DND-41 (cell line): ENCODE results near the gene EFHD1.

ENCODE experiments used
- EZH2 ChIP-seq: IDR thresholded peaks from 3 replicates; pipeline ENCODE4 v1.6.1; 2012; ENCODE audit warnings: borderline replicate concordance, low read depth, mild to moderate bottlenecking, moderate library complexity, low read length, inconsistent platforms; ENCODE audit not compliant: severe bottlenecking
- TF ChIP-seq, protein P1 (sequence below): IDR thresholded peaks from 2 replicates; pipeline ENCODE4 v1.5.1; 2012; ENCODE audit warnings: borderline replicate concordance, low read length, moderate library complexity, mild to moderate bottlenecking; ENCODE audit not compliant: poor library complexity, severe bottlenecking; ENCODE audit errors: extremely low read depth

DNA sequence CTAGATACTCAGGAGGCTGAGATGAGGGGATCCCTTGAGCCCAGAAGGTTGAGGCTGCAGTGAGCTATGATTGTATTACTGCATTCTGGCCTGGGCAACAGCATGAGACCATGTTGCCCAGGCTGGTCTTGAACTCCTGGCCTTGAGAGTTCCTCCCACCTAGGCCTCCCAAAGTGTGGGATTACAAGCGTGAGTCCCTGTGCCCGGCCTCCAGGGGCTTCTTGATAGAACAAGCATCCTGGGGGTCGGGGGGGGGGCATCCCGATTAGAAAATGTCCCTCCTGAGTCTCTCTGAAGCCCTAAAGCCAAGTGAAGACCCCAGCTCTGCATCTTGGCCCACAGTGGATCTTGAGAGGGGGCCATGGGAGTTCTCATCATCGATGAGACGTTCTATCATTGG, 22.3 kb upstream of the EFHD1 start:
- TF ChIP-seq, protein P1, sequence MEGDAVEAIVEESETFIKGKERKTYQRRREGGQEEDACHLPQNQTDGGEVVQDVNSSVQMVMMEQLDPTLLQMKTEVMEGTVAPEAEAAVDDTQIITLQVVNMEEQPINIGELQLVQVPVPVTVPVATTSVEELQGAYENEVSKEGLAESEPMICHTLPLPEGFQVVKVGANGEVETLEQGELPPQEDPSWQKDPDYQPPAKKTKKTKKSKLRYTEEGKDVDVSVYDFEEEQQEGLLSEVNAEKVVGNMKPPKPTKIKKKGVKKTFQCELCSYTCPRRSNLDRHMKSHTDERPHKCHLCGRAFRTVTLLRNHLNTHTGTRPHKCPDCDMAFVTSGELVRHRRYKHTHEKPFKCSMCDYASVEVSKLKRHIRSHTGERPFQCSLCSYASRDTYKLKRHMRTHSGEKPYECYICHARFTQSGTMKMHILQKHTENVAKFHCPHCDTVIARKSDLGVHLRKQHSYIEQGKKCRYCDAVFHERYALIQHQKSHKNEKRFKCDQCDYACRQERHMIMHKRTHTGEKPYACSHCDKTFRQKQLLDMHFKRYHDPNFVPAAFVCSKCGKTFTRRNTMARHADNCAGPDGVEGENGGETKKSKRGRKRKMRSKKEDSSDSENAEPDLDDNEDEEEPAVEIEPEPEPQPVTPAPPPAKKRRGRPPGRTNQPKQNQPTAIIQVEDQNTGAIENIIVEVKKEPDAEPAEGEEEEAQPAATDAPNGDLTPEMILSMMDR = no peak
- TF ChIP-seq EZH2 = no peak
